ENCODE results near the gene SLC38A8.

Gene SLC38A8

GRCh38 chr16:84082110-84082509 lies 39.5 kb upstream of the SLC38A8 start:
- TF ChIP-seq POLR2AphosphoS5 (IDR thresholded peaks at IDR 0.05; ENCODE audit: low read depth, low read length) (no peak), POLR2A (IDR thresholded peaks at IDR 0.05; ENCODE audit: low read depth, low read length) (no peak), TAF1 (IDR thresholded peaks at IDR 0.05; ENCODE audit: borderline replicate concordance, low read depth, low read length) (no peak)
- DNase-seq (ENCODE audit: insufficient read length) (no peak), FAIRE-seq (no peak)

- FAIRE-seq (no peak), DNase-seq (ENCODE audit: insufficient read length) (no peak)
- TF ChIP-seq POLR2A (IDR thresholded peaks at IDR 0.05; ENCODE audit: low read depth, low read length) (no peak), TAF1 (IDR thresholded peaks at IDR 0.05; ENCODE audit: borderline replicate concordance, low read depth, low read length) (no peak), POLR2AphosphoS5 (IDR thresholded peaks at IDR 0.05; ENCODE audit: low read depth, low read length) (no peak)
Observed at GRCh38 chr16:84081446-84081989, 38.9 kb upstream of the SLC38A8 start.

GRCh38 chr16:84080813-84081212 lies 38.2 kb upstream of the SLC38A8 start:
- no peak for DNase-seq (ENCODE audit: insufficient read length)
- TF ChIP-seq POLR2A (IDR thresholded peaks at IDR 0.05; ENCODE audit: low read depth, low read length) (no peak), TAF1 (IDR thresholded peaks at IDR 0.05; ENCODE audit: borderline replicate concordance, low read depth, low read length) (no peak), POLR2AphosphoS5 (IDR thresholded peaks at IDR 0.05; ENCODE audit: low read depth, low read length) (no peak)
- FAIRE-seq: no peak

- no peak for TF ChIP-seq TAF1 (IDR thresholded peaks at IDR 0.05; ENCODE audit: borderline replicate concordance, low read depth, low read length)
- TF ChIP-seq POLR2AphosphoS5 (IDR thresholded peaks at IDR 0.05; ENCODE audit: low read depth, low read length): no peak
- no peak for TF ChIP-seq POLR2A (IDR thresholded peaks at IDR 0.05; ENCODE audit: low read depth, low read length)
Observed at GRCh38 chr16:84080378-84080777, 37.8 kb upstream of the SLC38A8 start.

DNA sequence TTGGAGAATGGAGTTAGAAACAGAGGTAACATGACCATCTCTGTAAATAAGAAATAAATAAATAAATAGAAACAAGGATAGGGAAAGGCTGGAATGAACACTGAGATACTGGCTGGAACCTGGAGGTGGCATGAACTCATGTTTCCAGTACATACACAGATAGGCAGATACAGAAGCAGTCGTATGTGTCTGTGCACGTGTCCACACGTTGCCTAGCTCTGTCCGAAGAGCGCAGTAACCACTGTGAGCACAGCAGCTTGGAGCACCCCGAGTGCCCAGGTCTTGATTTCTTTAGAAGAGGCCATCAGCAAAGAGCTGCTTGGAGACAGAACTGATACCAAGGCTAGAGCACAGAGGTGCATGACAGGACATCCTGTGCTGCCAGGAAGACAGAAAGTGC lies 37.1 kb upstream of the SLC38A8 start:
- DNase-seq (ENCODE audit: insufficient read length) (no peak), FAIRE-seq (no peak)
- TF ChIP-seq POLR2A (IDR thresholded peaks at IDR 0.05; ENCODE audit: low read depth, low read length): no peak

More at GRCh38 chr16:84080378-84080777, 37.8 kb upstream of the SLC38A8 start:
- FAIRE-seq (no peak), DNase-seq (ENCODE audit: insufficient read length) (no peak)

DNA sequence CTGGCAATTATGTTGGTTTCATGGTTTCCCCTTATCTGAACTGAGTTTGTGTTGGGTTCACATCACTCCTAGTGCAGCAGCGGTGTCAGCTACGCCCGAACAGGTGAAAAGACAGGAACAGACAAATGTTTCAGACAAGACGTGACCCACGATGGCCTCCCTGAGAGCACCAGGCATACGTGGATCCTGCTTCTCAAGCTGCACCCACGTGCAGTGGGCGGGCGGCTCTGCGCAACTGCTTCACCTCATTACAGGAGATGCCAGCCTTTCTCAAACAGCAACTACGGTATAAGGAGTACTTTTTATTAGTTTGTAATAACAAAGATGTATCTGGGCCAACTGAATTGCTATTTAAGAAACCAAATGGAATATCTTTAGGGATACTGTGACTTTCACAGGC lies 32.8 kb upstream of the SLC38A8 start:
- no peak for DNase-seq (ENCODE audit: insufficient read length)
- TF ChIP-seq POLR2AphosphoS5 (IDR thresholded peaks at IDR 0.05; ENCODE audit: low read depth, low read length) (no peak), POLR2A (IDR thresholded peaks at IDR 0.05; ENCODE audit: low read depth, low read length) (no peak), TAF1 (IDR thresholded peaks at IDR 0.05; ENCODE audit: borderline replicate concordance, low read depth, low read length) (no peak)
- no peak for FAIRE-seq

DNA sequence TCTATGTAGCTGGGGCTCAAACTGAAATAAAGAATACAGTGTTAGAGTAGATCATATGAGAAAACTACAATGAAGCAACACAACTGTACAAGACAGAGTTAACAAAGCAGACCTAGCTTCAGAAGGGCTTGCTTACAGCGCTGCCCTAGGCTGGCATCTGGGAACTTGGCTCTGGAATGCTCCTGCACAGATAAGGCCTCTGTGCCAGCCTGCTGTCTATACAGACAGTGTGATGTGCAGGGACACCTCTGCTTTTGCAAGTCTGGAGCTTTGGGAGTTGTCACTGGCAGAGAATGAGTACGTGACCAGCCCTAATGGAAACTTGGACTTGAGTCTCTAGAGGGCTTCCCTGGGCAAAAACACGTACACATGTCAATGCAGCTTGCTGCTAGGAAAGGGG lies 32.1 kb upstream of the SLC38A8 start:
- FAIRE-seq (no peak), DNase-seq (ENCODE audit: insufficient read length) (no peak)
- TF ChIP-seq POLR2A (IDR thresholded peaks at IDR 0.05; ENCODE audit: low read depth, low read length): no peak
- no peak for TF ChIP-seq POLR2AphosphoS5 (IDR thresholded peaks at IDR 0.05; ENCODE audit: low read depth, low read length)
- no peak for TF ChIP-seq TAF1 (IDR thresholded peaks at IDR 0.05; ENCODE audit: borderline replicate concordance, low read depth, low read length)

GRCh38 chr16:84072014-84072413 lies 29.4 kb upstream of the SLC38A8 start:
- no peak for DNase-seq (ENCODE audit: insufficient read length)
- TF ChIP-seq POLR2A (IDR thresholded peaks at IDR 0.05; ENCODE audit: low read depth, low read length) (no peak), POLR2AphosphoS5 (IDR thresholded peaks at IDR 0.05; ENCODE audit: low read depth, low read length) (no peak), TAF1 (IDR thresholded peaks at IDR 0.05; ENCODE audit: borderline replicate concordance, low read depth, low read length) (no peak)
- FAIRE-seq: no peak

- FAIRE-seq (no peak), DNase-seq (ENCODE audit: insufficient read length) (no peak)
- TF ChIP-seq POLR2A (IDR thresholded peaks at IDR 0.05; ENCODE audit: low read depth, low read length): no peak
- no peak for TF ChIP-seq POLR2AphosphoS5 (IDR thresholded peaks at IDR 0.05; ENCODE audit: low read depth, low read length)
- no peak for TF ChIP-seq TAF1 (IDR thresholded peaks at IDR 0.05; ENCODE audit: borderline replicate concordance, low read depth, low read length)
Observed at GRCh38 chr16:84071121-84071520, 28.5 kb upstream of the SLC38A8 start.

GRCh38 chr16:84069540-84069939 lies 26.9 kb upstream of the SLC38A8 start:
- no peak for FAIRE-seq
- TF ChIP-seq POLR2AphosphoS5 (IDR thresholded peaks at IDR 0.05; ENCODE audit: low read depth, low read length): no peak
- TF ChIP-seq POLR2A (IDR thresholded peaks at IDR 0.05; ENCODE audit: low read depth, low read length): no peak
- TF ChIP-seq TAF1 (IDR thresholded peaks at IDR 0.05; ENCODE audit: borderline replicate concordance, low read depth, low read length): no peak
- no peak for DNase-seq (ENCODE audit: insufficient read length)

GRCh38 chr16:84068783-84069462 lies 26.3 kb upstream of the SLC38A8 start:
- DNase-seq (ENCODE audit: insufficient read length) (no peak), FAIRE-seq (no peak)
- TF ChIP-seq TAF1 (IDR thresholded peaks at IDR 0.05; ENCODE audit: borderline replicate concordance, low read depth, low read length) (no peak), POLR2A (IDR thresholded peaks at IDR 0.05; ENCODE audit: low read depth, low read length) (no peak), POLR2AphosphoS5 (IDR thresholded peaks at IDR 0.05; ENCODE audit: low read depth, low read length) (no peak)

GRCh38 chr16:84068041-84068440 lies 25.4 kb upstream of the SLC38A8 start:
- no peak for DNase-seq (ENCODE audit: insufficient read length)
- TF ChIP-seq POLR2AphosphoS5 (IDR thresholded peaks at IDR 0.05; ENCODE audit: low read depth, low read length) (no peak), TAF1 (IDR thresholded peaks at IDR 0.05; ENCODE audit: borderline replicate concordance, low read depth, low read length) (no peak), POLR2A (IDR thresholded peaks at IDR 0.05; ENCODE audit: low read depth, low read length) (no peak)
- no peak for FAIRE-seq

All from GM12892 (cell line).